OCI-LY3 (cell line): ENCODE results near the gene MAPKBP1.

Source experiments
- H2AFZ ChIP-seq: fragments of 200-600, 300-600 bp; shearing (Covaris generic); 2 replicates; pipeline ENCODE4 v1.6.0; 2014; ENCODE audit warnings: antibody characterized with exemption, low read depth, low read length
- H3K27ac ChIP-seq: fragments of 200-600, 300-600 bp; sonication (generic); 2 replicates; pipeline ENCODE4 v1.5.1; 2014; ENCODE audit warnings: mild to moderate bottlenecking, low read length, moderate library complexity, mixed read lengths
- H3K27me3 ChIP-seq: fragments of 200-600, 300-600 bp; sonication (generic); 2 replicates; pipeline ENCODE4 v1.6.1; 2014; ENCODE audit warnings: low read depth, low read length, mixed read lengths
- H3K36me3 ChIP-seq: fragments of 200-600, 300-600 bp; sonication (generic); replicated peaks from 2 replicates; pipeline ENCODE3; 2014; ENCODE audit warnings: low read depth, low read length, mixed read lengths
- H3K4me1 ChIP-seq: fragments of 300-600, 200-600 bp; sonication (generic); 2 replicates; pipeline ENCODE4 v1.6.1; 2014; ENCODE audit warnings: low read length, mixed read lengths
- H3K4me2 ChIP-seq: fragments of 200-600, 300-600 bp; sonication (generic); 2 replicates; pipeline ENCODE4 v1.6.1; 2014; ENCODE audit warnings: low read length, mixed read lengths
- H3K4me3 ChIP-seq: fragments of 300-600, 200-600 bp; sonication (generic); 2 replicates; pipeline ENCODE4 v1.5.1; 2014; ENCODE audit warnings: antibody characterized with exemption, mild to moderate bottlenecking, low read length, moderate library complexity
- H3K79me2 ChIP-seq: fragments of 300-600, 200-600 bp; shearing (Covaris generic); 2 replicates; pipeline ENCODE4 v1.6.1; 2014; ENCODE audit warnings: mild to moderate bottlenecking, low read length, mixed read lengths
- H3K9ac ChIP-seq: fragments of 300-600, 200-600 bp; shearing (Covaris generic); 2 replicates; pipeline ENCODE4 v1.6.0; 2014; ENCODE audit warnings: mild to moderate bottlenecking, low read length, moderate library complexity
- H3K9me3 ChIP-seq: fragments of 200-600, 300-600 bp; shearing (Covaris generic); 2 replicates; pipeline ENCODE4 v1.6.1; 2014; ENCODE audit warnings: low read length, mixed read lengths; ENCODE audit not compliant: insufficient read depth
- H4K20me1 ChIP-seq: fragments of 200-600, 300-600 bp; sonication (generic); 2 replicates; pipeline ENCODE4 v1.6.1; 2016; ENCODE audit warnings: low read length, mixed read lengths; ENCODE audit not compliant: insufficient read depth
- CTCF ChIP-seq: fragments of 200-600, 300-600 bp; sonication (generic); IDR thresholded peaks from 2 replicates; pipeline ENCODE4 v1.5.1; 2014; ENCODE audit warnings: antibody characterized with exemption, low read length, low read depth
- EZH2phosphoT487 ChIP-seq: fragments of 200-600 bp; shearing (Covaris generic); IDR thresholded peaks from 2 replicates; pipeline ENCODE4 v1.6.1; 2018; ENCODE audit warnings: antibody characterized with exemption, mixed run types, low read depth

Gene MAPKBP1

GRCh38 chr15:41805711-41806110 lies 31.4 kb downstream of the MAPKBP1 start:
- TF ChIP-seq CTCF, result no peak
- no peak for TF ChIP-seq EZH2phosphoT487
- H4K20me1 ChIP-seq, result no peaks in the 10 kb centered on the region

GRCh38 chr15:41806291-41807181 lies 32.3 kb downstream of the MAPKBP1 start:
- TF ChIP-seq EZH2phosphoT487 (no peak), CTCF (no peak)
- H2AFZ ChIP-seq, result no peak overlapping the region
- no peaks in the 10 kb centered on the region for H3K4me1 ChIP-seq
- no peak overlapping the region for H3K4me3 ChIP-seq
- no peaks in the 10 kb centered on the region for H3K9me3 ChIP-seq
- H4K20me1 ChIP-seq, result no peaks in the 10 kb centered on the region
- H3K79me2 ChIP-seq, result no peaks in the 10 kb centered on the region
- no peaks in the 10 kb centered on the region for H3K27me3 ChIP-seq
- H3K9ac ChIP-seq, result no peak overlapping the region
- H3K36me3 ChIP-seq, result no peaks in the 10 kb centered on the region
- H3K4me2 ChIP-seq, result no peak overlapping the region
- no peak overlapping the region for H3K27ac ChIP-seq

More at GRCh38 chr15:41805711-41806110, 31.4 kb downstream of the MAPKBP1 start:
- Histone ChIP-seq H3K27me3 (no peaks in the 10 kb centered on the region), H3K9ac (no peak overlapping the region), H3K9me3 (no peaks in the 10 kb centered on the region), H3K4me3 (no peak overlapping the region), H3K4me1 (no peaks in the 10 kb centered on the region), H3K4me2 (no peak overlapping the region), H3K36me3 (peaks cover 7% of the 10 kb centered on the region), H3K79me2 (no peaks in the 10 kb centered on the region), H3K27ac (no peak overlapping the region), H2AFZ (no peak overlapping the region)

- H2AFZ ChIP-seq, result no peak overlapping the region
- no peak overlapping the region for H3K4me3 ChIP-seq
- no peaks in the 10 kb centered on the region for H3K9me3 ChIP-seq
- H3K27ac ChIP-seq, result no peak overlapping the region
- no peaks in the 10 kb centered on the region for H3K27me3 ChIP-seq
- no peaks in the 10 kb centered on the region for H4K20me1 ChIP-seq
- H3K4me1 ChIP-seq, result no peaks in the 10 kb centered on the region
- no peaks in the 10 kb centered on the region for H3K36me3 ChIP-seq
- H3K4me2 ChIP-seq, result no peak overlapping the region
- H3K79me2 ChIP-seq, result no peaks in the 10 kb centered on the region
- TF ChIP-seq EZH2phosphoT487, result no peak
- TF ChIP-seq CTCF, result no peak
- no peak overlapping the region for H3K9ac ChIP-seq
Observed at GRCh38 chr15:41809121-41809520, 34.8 kb downstream of the MAPKBP1 start.

GRCh38 chr15:41809526-41810220 lies 35.4 kb downstream of the MAPKBP1 start:
- TF ChIP-seq EZH2phosphoT487, result no peak
- no peak for TF ChIP-seq CTCF
- no peaks in the 10 kb centered on the region for H3K27me3 ChIP-seq
- H3K9ac ChIP-seq, result no peak overlapping the region
- no peaks in the 10 kb centered on the region for H3K79me2 ChIP-seq
- H2AFZ ChIP-seq, result no peak overlapping the region
- H3K9me3 ChIP-seq, result no peaks in the 10 kb centered on the region
- H3K27ac ChIP-seq, result no peak overlapping the region
- H3K36me3 ChIP-seq, result no peaks in the 10 kb centered on the region
- H3K4me1 ChIP-seq, result no peaks in the 10 kb centered on the region
- H3K4me2 ChIP-seq, result no peak overlapping the region
- H4K20me1 ChIP-seq, result no peaks in the 10 kb centered on the region
- H3K4me3 ChIP-seq, result no peak overlapping the region
